ENCODE measurements around the gene BCL2L2. TPM values are rescaled to one million over a fixed set of nuclear protein-coding genes. Genes with fewer than 3 reads are reported as not detected.
A peak's percentile ranks its signal among the peaks of the same experiment; 100 is the strongest.

BCL2L2 gene
- total RNA-seq, 1 experiment from 2014 or later, result 20.3 TPM

DNA sequence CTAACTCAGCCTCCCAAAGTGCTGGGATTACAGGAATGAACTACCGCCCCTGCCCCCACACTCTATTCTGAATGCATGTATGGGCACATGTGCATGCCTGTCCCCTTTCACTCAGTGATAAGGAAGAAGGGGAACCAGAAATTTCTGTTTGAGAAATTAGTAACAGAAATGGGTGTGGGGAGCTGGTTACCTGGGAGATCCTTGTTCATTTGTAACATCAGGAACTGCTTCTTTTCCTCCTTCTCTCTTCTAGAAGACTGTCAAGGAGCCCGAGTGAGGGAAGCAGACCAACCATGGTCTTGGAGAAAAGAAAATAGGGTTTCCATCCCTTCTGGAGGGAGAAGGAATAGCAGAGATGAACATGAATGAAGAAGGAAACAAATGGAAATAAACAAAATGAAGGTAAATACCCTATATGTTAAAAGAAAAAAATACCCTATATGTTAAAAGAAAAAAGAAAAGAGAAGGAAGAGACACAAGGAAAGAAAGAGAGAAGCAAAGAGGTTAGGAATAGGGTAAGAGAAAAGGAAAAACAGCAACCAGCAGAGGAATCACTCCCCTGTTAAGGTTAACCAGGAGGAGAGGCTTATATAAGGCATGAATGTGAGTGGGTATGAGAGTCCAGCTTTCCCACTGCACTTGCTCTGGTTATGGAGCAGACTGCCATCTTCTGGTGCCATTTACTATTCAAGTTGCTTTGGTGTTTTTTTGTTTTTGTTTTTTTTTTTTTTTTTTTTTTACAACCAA lies 7.2 kb upstream of the BCL2L2 start:
- Histone ChIP-seq H3K9me2 (ENCODE audit: insufficient read depth) (no peaks in the 10 kb centered on the region), H3K4me1 (replicated peaks; ENCODE audit: insufficient read depth) (peaks cover 8% of the 10 kb centered on the region), H3K36me3 (ENCODE audit: low read depth) (no peaks in the 10 kb centered on the region), H3K79me2 (ENCODE audit: low read depth) (0 out of 2 replicates have a peak, but pooled peaks cover 8% of the 10 kb centered on the region), H4K20me1 (ENCODE audit: insufficient read depth) (no peaks in the 10 kb centered on the region), H3K27ac (no peak overlapping the region), H2AFZ (no peak overlapping the region), H3K27me3 (ENCODE audit: insufficient read depth, low read depth) (no peaks in the 10 kb centered on the region), H3K9me3 (ENCODE audit: insufficient read depth, low read depth) (no peaks in the 10 kb centered on the region), H3K4me2 (0 out of 2 replicates have a peak overlapping the region, but pooled peaks have one; percentile 79), H3K4me3 (no peak overlapping the region), H3F3A (ENCODE audit: insufficient read depth, low read depth) (peaks cover 6% of the 10 kb centered on the region; the same call in 1 of the 2 replicates)
- no TSS peak for BruUV-seq (replicated peaks)
- intact Hi-C loops (cut with micrococcal nuclease; ENCODE audit: unreplicated experiment), result loop anchor here (1.0 to 5.0 kb wide), 3 partner anchors 34 to 179 kb away; no protein-coding TSS in a partner anchor
- ChIA-PET POLR2A (ENCODE audit: unreplicated experiment) (no interaction called here), CTCF (interaction anchor here (0.7 kb wide), 1 partner anchor 204 kb away, joined by 16 read pairs; the partner anchor contains the start of gene C14orf119)
- peak in 1 of 2 experiments; percentile 52 for DNase-seq
- TF ChIP-seq CTCF (conservative IDR thresholded peaks at IDR 0.05) (peak; percentile 44), EZH2 (IDR thresholded peaks at IDR 0.05; ENCODE audit: low read depth) (no peak)

GRCh38 chr14:23299986-23300686 lies 6.5 kb upstream of the BCL2L2 start:
- Histone ChIP-seq H2AFZ (no peak overlapping the region; the same call in 1 of the 2 replicates), H3F3A (ENCODE audit: insufficient read depth, low read depth) (peaks cover 6% of the 10 kb centered on the region; the same call in 1 of the 2 replicates), H3K9me3 (ENCODE audit: insufficient read depth, low read depth) (no peaks in the 10 kb centered on the region), H3K9me2 (ENCODE audit: insufficient read depth) (no peaks in the 10 kb centered on the region), H3K27ac (peak overlapping the region; percentile 20; the same call in 1 of the 2 replicates), H3K4me3 (peak overlapping the region; percentile 67), H3K79me2 (ENCODE audit: low read depth) (0 out of 2 replicates have a peak, but pooled peaks cover 8% of the 10 kb centered on the region), H3K4me2 (peak overlapping the region; percentile 79), H3K27me3 (ENCODE audit: insufficient read depth, low read depth) (no peaks in the 10 kb centered on the region), H4K20me1 (ENCODE audit: insufficient read depth) (no peaks in the 10 kb centered on the region), H3K36me3 (ENCODE audit: low read depth) (no peaks in the 10 kb centered on the region), H3K4me1 (replicated peaks; ENCODE audit: insufficient read depth) (peaks cover 8% of the 10 kb centered on the region)
- TF ChIP-seq EZH2 (IDR thresholded peaks at IDR 0.05; ENCODE audit: low read depth) (no peak), CTCF (conservative IDR thresholded peaks at IDR 0.05) (0 out of 2 replicates have a peak, but pooled peaks have one; percentile 10)
- no peak for DNase-seq
- no TSS peak for BruUV-seq (replicated peaks)
- intact Hi-C loops (cut with micrococcal nuclease; ENCODE audit: unreplicated experiment), result loop anchor here (1.0 to 10.0 kb wide), 4 partner anchors 35 to 225 kb away; no protein-coding TSS in a partner anchor
- ChIA-PET CTCF (interaction anchor here (0.6 to 1.1 kb wide), 5 partner anchors 22 to 205 kb away, joined by 3 to 16 read pairs (median 6); partner anchors contain the start of gene C14orf119), POLR2A (ENCODE audit: unreplicated experiment) (interaction anchor here (0.6 kb wide), 2 partner anchors 46 to 294 kb away, joined by 4 to 5 read pairs; no protein-coding TSS in a partner anchor)

- Histone ChIP-seq H3K4me2 (peak overlapping the region; percentile 79), H3K27me3 (ENCODE audit: insufficient read depth, low read depth) (no peaks in the 10 kb centered on the region), H4K20me1 (ENCODE audit: insufficient read depth) (no peaks in the 10 kb centered on the region), H3K79me2 (ENCODE audit: low read depth) (0 out of 2 replicates have a peak, but pooled peaks cover 8% of the 10 kb centered on the region), H3K4me3 (peak overlapping the region; percentile 67), H3F3A (ENCODE audit: insufficient read depth, low read depth) (peaks cover 10% of the 10 kb centered on the region; the same call in 1 of the 2 replicates), H3K27ac (peak overlapping the region; percentile 20; the same call in 1 of the 2 replicates), H3K4me1 (replicated peaks; ENCODE audit: insufficient read depth) (peaks cover 14% of the 10 kb centered on the region), H2AFZ (no peak overlapping the region; the same call in 1 of the 2 replicates), H3K36me3 (ENCODE audit: low read depth) (no peaks in the 10 kb centered on the region), H3K9me3 (ENCODE audit: insufficient read depth, low read depth) (no peaks in the 10 kb centered on the region), H3K9me2 (ENCODE audit: insufficient read depth) (no peaks in the 10 kb centered on the region)
- TF ChIP-seq CTCF (conservative IDR thresholded peaks at IDR 0.05) (no peak), EZH2 (IDR thresholded peaks at IDR 0.05; ENCODE audit: low read depth) (no peak)
- BruUV-seq (replicated peaks), result TSS peak; percentile 37
- intact Hi-C loops (cut with micrococcal nuclease; ENCODE audit: unreplicated experiment), result loop anchor here (10.0 kb wide), 1 partner anchor 226 kb away; no protein-coding TSS in a partner anchor
- POLR2A ChIA-PET (ENCODE audit: unreplicated experiment), result interaction anchor here (0.6 kb wide), 2 partner anchors 45 to 295 kb away, joined by 4 to 5 read pairs; no protein-coding TSS in a partner anchor
- CTCF ChIA-PET, result interaction anchor here (0.6 to 1.1 kb wide), 4 partner anchors 22 to 181 kb away, joined by 3 to 7 read pairs (median 5); no protein-coding TSS in a partner anchor
- DNase-seq, result peak in 1 of 2 experiments; percentile 7
These were observed 5.9 kb upstream of the BCL2L2 start for GRCh38 chr14:23300687-23301223.

Data from PC-9 (cell line).